GM21423 (cell line): ENCODE data around the gene STK17B.
A peak's percentile ranks its signal among the peaks of the same experiment; 100 is the strongest.
"Not testable (repeated sequence)": the region's sequence is repeated elsewhere in the genome, so short reads cannot be mapped to it uniquely, and the experiment has no call there.

ENCODE experiments used
- ATAC-seq: cut with Tn5 transposase; IDR thresholded peaks from one replicate; pipeline ENCODE4 v1.9.1; 2021; ENCODE audit warnings: mild to moderate bottlenecking, moderate library complexity; ENCODE audit not compliant: unreplicated experiment

The STK17B gene

DNA sequence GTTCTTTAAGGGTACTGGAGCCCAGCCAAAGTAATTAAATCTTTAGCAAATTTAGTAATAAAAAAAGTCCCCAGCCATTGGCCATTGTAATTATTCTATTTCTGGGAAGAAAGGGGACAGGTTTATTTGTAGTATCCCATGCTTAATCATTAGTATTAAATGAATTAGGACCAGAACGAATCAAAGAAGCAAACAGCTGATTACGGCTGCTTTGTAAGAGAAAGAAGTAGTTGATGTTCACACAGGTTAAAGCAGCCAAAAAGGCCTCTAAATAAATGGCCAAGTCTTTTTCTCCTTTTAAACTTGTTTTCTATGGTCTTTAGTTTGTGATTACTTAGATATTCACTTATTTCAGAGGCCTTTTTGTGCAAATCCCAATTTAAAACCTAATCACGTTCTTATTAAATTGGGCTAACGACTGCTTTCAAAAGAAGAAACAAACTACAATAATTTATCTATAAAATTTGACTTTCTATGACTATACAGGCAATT, 54.1 kb downstream of the STK17B start:
- ATAC-seq: no peak

- no peak for ATAC-seq
Measured at GRCh38 chr2:196113061-196113974, 58.1 kb downstream of the STK17B start.

GRCh38 chr2:196112418-196113034, 58.9 kb downstream of the STK17B start:
- ATAC-seq: no peak

- ATAC-seq: no peak
Measured at GRCh38 chr2:196108604-196109003, 62.8 kb downstream of the STK17B start.

GRCh38 chr2:196105951-196106350, 65.4 kb downstream of the STK17B start:
- no peak for ATAC-seq

DNA sequence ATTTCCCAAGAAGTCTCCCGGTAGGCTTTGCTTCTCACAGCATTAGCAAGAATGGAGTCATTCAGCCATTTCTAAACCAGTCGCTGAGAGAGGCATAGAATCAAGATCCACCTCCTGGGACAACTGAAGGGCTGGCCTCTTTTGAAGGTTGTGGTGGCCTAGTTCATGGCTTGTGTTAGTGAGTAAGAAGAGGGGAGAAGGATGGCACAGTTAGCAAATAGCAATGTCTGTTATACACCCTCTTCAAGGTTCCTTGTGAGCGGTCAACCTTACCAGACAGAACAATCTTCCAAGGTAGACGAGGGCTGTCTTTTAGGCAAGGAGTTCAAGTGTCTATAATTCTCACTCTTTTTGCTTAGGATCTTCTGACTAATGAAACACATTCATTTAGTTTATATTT, 67.3 kb downstream of the STK17B start:
- ATAC-seq: no peak

- no peak for ATAC-seq
Measured at GRCh38 chr2:196103626-196104025, 67.8 kb downstream of the STK17B start.

- ATAC-seq: peak; percentile 94
Measured at GRCh38 chr2:196101325-196101991, 69.9 kb downstream of the STK17B start.

DNA sequence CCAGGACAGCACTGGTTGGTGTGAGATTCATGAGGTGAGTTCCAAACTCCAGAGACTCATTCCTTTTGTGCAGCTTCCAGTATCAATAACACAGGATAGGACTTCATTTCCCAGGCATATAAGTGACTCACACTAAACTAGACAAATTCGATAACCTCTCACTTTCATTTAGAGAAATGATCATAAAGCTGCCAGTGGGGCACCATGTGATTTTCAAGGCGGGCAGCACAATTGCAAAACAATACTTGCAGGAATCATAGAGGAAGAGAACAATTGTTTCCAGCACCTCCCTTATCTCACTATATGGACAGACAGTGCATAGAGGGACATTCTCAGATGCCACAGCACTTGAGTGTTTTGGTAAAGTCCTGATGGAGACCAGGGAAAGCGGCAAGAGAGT, 71.5 kb downstream of the STK17B start:
- ATAC-seq: no peak

DNA sequence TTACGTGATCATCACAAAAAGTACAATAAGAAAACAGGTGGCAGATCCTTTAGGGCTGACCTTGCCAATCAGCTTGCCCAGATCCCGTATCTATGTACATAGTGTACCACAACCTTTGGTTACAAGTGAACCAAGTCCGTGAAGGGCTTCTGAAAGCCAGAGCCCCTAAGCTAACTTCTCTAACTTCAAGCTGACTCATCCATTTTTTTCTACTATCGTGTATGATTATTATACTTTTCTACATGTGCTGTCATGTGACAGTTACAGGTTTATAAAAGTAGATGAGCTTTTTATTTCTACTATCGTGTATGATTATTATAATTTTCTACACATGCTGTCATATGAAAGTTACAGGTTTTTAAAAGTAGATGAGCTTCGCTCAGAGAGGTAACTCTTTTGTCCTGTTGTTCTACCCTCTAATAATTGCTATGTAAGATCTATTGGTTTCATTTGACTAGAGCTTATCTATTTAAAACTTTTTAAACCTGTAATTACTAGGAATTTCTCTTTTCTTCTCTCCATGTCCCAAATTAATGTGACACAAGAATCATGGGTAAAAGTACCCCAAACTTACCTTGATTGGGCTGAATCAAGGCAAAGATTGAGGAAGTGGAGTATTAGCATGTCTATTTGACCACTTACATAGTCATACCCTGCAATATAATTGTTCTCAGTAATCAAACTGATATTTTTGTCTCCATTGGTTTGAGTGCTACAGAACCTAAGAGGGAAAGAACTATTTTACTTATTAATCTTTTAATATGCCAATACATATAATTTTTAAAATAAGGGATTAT, 73.3 kb downstream of the STK17B start:
- no peak for ATAC-seq

GRCh38 chr2:196096982-196097745, 74.2 kb downstream of the STK17B start:
- ATAC-seq: no peak

DNA sequence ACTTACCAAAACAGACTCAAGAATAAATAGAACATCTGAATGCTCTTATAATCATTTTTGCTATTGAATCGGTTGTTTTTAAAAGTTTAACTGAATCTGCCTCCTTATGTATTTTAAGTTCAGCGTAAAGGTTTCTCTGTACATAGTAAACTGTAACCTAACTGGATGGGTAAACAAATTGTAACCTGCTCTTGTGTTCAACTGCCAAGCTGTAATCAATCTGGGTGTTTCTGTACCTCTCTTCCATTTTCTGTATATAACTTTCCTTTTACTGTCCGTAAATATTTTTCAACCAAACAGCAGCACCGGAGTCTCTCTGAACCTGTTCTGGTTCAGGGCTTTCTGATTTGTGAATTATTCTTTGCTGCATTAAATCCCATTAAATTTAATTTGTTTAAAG, 75.1 kb downstream of the STK17B start:
- no peak for ATAC-seq

- ATAC-seq: not testable (repeated sequence)
Measured at GRCh38 chr2:196089448-196089847, 81.9 kb downstream of the STK17B start.

- ATAC-seq: no peak
Measured at GRCh38 chr2:196088203-196088602, 83.2 kb downstream of the STK17B start.

- no peak for ATAC-seq
Measured at GRCh38 chr2:196086517-196087368, 84.6 kb downstream of the STK17B start.

DNA sequence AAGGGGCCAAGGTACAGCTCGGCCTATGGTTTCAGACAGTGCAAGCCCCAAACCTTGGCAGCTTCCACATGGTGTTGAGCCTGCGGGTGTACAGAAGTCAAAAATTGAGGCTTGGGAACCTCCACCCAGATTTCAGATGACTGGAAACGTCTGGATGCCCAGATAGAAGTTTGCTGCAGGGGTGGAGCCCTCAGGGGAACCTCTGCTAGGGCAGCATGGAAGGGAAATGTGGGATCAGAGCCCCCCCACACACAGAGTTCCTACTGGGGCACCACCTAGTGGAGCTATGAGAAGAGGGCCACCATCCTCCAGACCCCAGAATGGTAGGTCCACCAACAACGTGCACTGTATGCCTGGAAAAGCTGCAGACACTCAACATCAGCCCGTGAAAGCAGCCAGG, 87.8 kb downstream of the STK17B start:
- no peak for ATAC-seq
